Measurements from ENCODE around the gene SERGEF. TPM values are rescaled to one million over a fixed set of nuclear protein-coding genes. Genes with fewer than 3 reads are reported as not detected.

The SERGEF gene
- polyA plus RNA-seq, 2 of the 4 experiments (the other 2 are of a cell fraction) = 20.7 to 24.1 TPM

GRCh38 chr11:17906436-17906835 is 106.4 kb downstream of the SERGEF start:
- 85% methylated on average over 7 of the region's 7 CpGs for WGBS (ENCODE audit: missing lambda C conversion rate)
- H3K4me2 ChIP-seq = no peak overlapping the region
- FAIRE-seq (no peak), DNase-seq (ENCODE audit: low read depth in 1 of 2, low spot score in 1 of 2) (peak in 1 of 2 experiments; percentile 20), ATAC-seq (peak; percentile 68 to 77; a peak in 4 of 6 replicates)
- peak; percentile 25; the same call in 1 of the 3 replicates for TF ChIP-seq SMC3 (IDR thresholded peaks at IDR 0.05)
- TF ChIP-seq RAD21 (conservative IDR thresholded peaks at IDR 0.05 in 1 of 2, IDR thresholded peaks at IDR 0.05 in 1 of 2) = peak in 1 of 2 experiments; percentile 30; a peak in 2 of 5 replicates
- no peak for TF ChIP-seq CTCF (IDR thresholded peaks at IDR 0.05)
- no peak overlapping the region for H3K4me3 ChIP-seq
- H3K4me1 ChIP-seq = no peaks in the 10 kb centered on the region
- ChIA-PET CTCF (interaction anchor here (0.9 to 1.8 kb wide), 6 partner anchors 8 to 304 kb away, joined by 3 to 8 read pairs (median 3); no protein-coding TSS in a partner anchor), POLR2A (no interaction called here)
- no peak overlapping the region for H3K27ac ChIP-seq
- H3K9me3 ChIP-seq = no peaks in the 10 kb centered on the region

- FAIRE-seq = no peak
- no peak for ATAC-seq
- H3K9me3 ChIP-seq = no peaks in the 10 kb centered on the region
- H3K27ac ChIP-seq = no peak overlapping the region
- no peaks in the 10 kb centered on the region for H3K4me1 ChIP-seq
- H3K4me2 ChIP-seq = no peak overlapping the region
- ChIA-PET POLR2A (no interaction called here), CTCF (interaction anchor here (0.9 to 1.8 kb wide), 5 partner anchors 9 to 303 kb away, joined by 3 to 8 read pairs (median 3); no protein-coding TSS in a partner anchor)
- no peak for DNase-seq (ENCODE audit: low read depth in 1 of 2, low spot score in 1 of 2)
- TF ChIP-seq ZSCAN20 (CRISPR knock-in tag; IDR thresholded peaks at IDR 0.05) (no peak), MAZ (IDR thresholded peaks at IDR 0.05; ENCODE audit: borderline replicate concordance, low read depth, low read length) (no peak), HOXA7 (CRISPR knock-in tag; IDR thresholded peaks at IDR 0.05) (no peak), KDM1A (IDR thresholded peaks at IDR 0.05; ENCODE audit: low read depth) (no peak), CBX2 (IDR thresholded peaks at IDR 0.05; ENCODE audit: borderline replicate concordance, low read depth) (no peak), BHLHE40 (IDR thresholded peaks at IDR 0.05; ENCODE audit: low read depth, low read length) (no peak), JUN (IDR thresholded peaks at IDR 0.05) (no peak), KDM5A (IDR thresholded peaks at IDR 0.05) (no peak), NR3C1 (IDR thresholded peaks at IDR 0.05) (no peak), HEYL (CRISPR knock-in tag; IDR thresholded peaks at IDR 0.05) (no peak), CHD4 (IDR thresholded peaks at IDR 0.05; ENCODE audit: borderline replicate concordance) (no peak)
- no peak overlapping the region for H3K4me3 ChIP-seq
Observed at GRCh38 chr11:17905477-17905876, 107.4 kb downstream of the SERGEF start.

GRCh38 chr11:17901481-17901880 is 111.4 kb downstream of the SERGEF start:
- no peak for TF ChIP-seq CTCF (IDR thresholded peaks at IDR 0.05)
- no peak for TF ChIP-seq FOXS1 (CRISPR knock-in tag; IDR thresholded peaks at IDR 0.05)
- TF ChIP-seq FOSL2 (IDR thresholded peaks at IDR 0.05) = no peak
- no peak for TF ChIP-seq FOSL2 (CRISPR knock-in tag; IDR thresholded peaks at IDR 0.05)
- no peak for TF ChIP-seq NFE2L2 (conservative IDR thresholded peaks at IDR 0.05; ENCODE audit: low read length)
- no peak for TF ChIP-seq POLR2A (IDR thresholded peaks at IDR 0.05; ENCODE audit: low read length)
- no peak for TF ChIP-seq REST (IDR thresholded peaks at IDR 0.05)
- 96% methylated on average over 2 of the region's 2 CpGs for WGBS (ENCODE audit: missing lambda C conversion rate)
- H3K4me2 ChIP-seq = no peak overlapping the region
- CTCF ChIA-PET = interaction anchor here (1.1 to 1.8 kb wide), 4 partner anchors 10 to 205 kb away, joined by 3 to 5 read pairs (median 4); partner anchors contain the start of gene SAAL1
- no peaks in the 10 kb centered on the region for H3K9me3 ChIP-seq
- H3K27ac ChIP-seq = no peak overlapping the region
- FAIRE-seq (no peak), ATAC-seq (no peak), DNase-seq (ENCODE audit: low read depth in 1 of 2, low spot score in 1 of 2) (no peak)
- POLR2A ChIA-PET = no interaction called here
- no peak overlapping the region for H3K4me3 ChIP-seq
- no peaks in the 10 kb centered on the region for H3K4me1 ChIP-seq

Data from A549 (cell line).